ENCODE data around the gene CLN6.
"Not testable (repeated sequence)": the region's sequence is repeated elsewhere in the genome, so short reads cannot be mapped to it uniquely, and the experiment has no call there.

Gene CLN6

GRCh38 chr15:68206711-68207151, 22.8 kb downstream of the CLN6 start:
- no peak for DNase-seq (ENCODE audit: low spot score)

GRCh38 chr15:68205954-68206539, 23.5 kb downstream of the CLN6 start:
- DNase-seq (ENCODE audit: low spot score), result peak; percentile 72

- no peak for DNase-seq (ENCODE audit: low spot score)
Measured at GRCh38 chr15:68205558-68205944, 24.0 kb downstream of the CLN6 start.

GRCh38 chr15:68204776-68205557, 24.6 kb downstream of the CLN6 start, which contains the start of gene CALML4:
Gene CALML4 (minus strand): TSS chr15:68205332. CDS start chr15:68205247, 85 bp downstream.
- peak; percentile 60 for DNase-seq (ENCODE audit: low spot score)

GRCh38 chr15:68204361-68204760, 25.2 kb downstream of the CLN6 start:
- no peak for DNase-seq (ENCODE audit: low spot score)

GRCh38 chr15:68203956-68204355, 25.6 kb downstream of the CLN6 start:
- no peak for DNase-seq (ENCODE audit: low spot score)

- no peak for DNase-seq (ENCODE audit: low spot score)
Measured at GRCh38 chr15:68203486-68203885, 26.0 kb downstream of the CLN6 start.

- DNase-seq (ENCODE audit: low spot score), result not testable (repeated sequence)
Measured at GRCh38 chr15:68202994-68203393, 26.5 kb downstream of the CLN6 start.

- no peak for DNase-seq (ENCODE audit: low spot score)
Measured at GRCh38 chr15:68201879-68202261, 27.7 kb downstream of the CLN6 start.

- DNase-seq (ENCODE audit: low spot score), result no peak
Measured at GRCh38 chr15:68201153-68201878, 28.2 kb downstream of the CLN6 start.

- DNase-seq (ENCODE audit: low spot score), result peak; percentile 23
Measured at GRCh38 chr15:68200016-68200861, 29.3 kb downstream of the CLN6 start.

- DNase-seq (ENCODE audit: low spot score), result peak; percentile 9
Measured at GRCh38 chr15:68199340-68199739, 30.2 kb downstream of the CLN6 start.

- no peak for DNase-seq (ENCODE audit: low spot score)
Measured at GRCh38 chr15:68197661-68198437, 31.7 kb downstream of the CLN6 start.

GRCh38 chr15:68197170-68197492, 32.4 kb downstream of the CLN6 start:
- DNase-seq (ENCODE audit: low spot score), result no peak

GRCh38 chr15:68196445-68197169, 32.9 kb downstream of the CLN6 start:
- DNase-seq (ENCODE audit: low spot score), result no peak

GRCh38 chr15:68195336-68196112, 34.0 kb downstream of the CLN6 start:
- DNase-seq (ENCODE audit: low spot score), result no peak

- DNase-seq (ENCODE audit: low spot score), result no peak
Measured at GRCh38 chr15:68192804-68193486, 36.6 kb downstream of the CLN6 start.

- no peak for DNase-seq (ENCODE audit: low spot score)
Measured at GRCh38 chr15:68192117-68192516, 37.4 kb downstream of the CLN6 start.

- no peak for DNase-seq (ENCODE audit: low spot score)
Measured at GRCh38 chr15:68191555-68191954, 38.0 kb downstream of the CLN6 start.
